ENCODE results near the gene EHBP1L1. TPM values are rescaled to one million over a fixed set of nuclear protein-coding genes. Genes with fewer than 3 reads are reported as not detected.

EHBP1L1 gene
- total RNA-seq, 1 donor from 2014 or later = 26.1 TPM

DNA sequence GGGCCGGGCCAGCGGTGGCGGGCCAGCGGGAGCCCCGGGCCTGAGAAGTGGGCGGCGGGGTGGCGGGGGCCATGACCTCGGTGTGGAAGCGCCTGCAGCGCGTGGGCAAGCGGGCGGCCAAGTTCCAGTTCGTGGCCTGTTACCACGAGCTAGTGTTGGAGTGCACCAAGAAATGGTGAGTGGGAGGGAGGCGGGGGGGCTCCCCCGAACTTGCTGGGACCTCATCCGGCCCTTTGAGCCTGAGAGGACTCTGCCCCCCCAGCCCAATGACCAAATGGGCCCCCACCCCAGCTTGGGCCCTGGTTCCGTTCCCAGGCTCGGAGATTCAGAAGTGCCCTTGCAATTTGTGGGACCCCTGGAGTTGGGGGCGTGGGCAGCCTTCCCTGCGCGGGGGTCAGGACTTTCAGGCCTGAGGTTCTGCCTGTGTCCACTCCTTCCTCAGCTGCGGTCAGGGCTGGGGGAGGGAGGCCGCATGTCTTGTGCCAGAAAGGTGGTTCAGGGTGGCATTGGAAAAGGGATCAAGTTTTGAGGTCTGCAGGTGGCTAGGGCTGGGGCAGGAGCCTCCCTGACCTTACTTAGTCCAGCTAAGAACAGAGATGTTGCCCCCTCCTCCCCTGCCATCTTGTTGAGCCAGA, 496 bp downstream of the EHBP1L1 start:
- DNase-seq (ENCODE audit: low read depth) = no peak
- H3K4me3 ChIP-seq (ENCODE audit: low read depth, low read length) = peak overlapping the region; percentile 61
- TF ChIP-seq, protein P1, sequence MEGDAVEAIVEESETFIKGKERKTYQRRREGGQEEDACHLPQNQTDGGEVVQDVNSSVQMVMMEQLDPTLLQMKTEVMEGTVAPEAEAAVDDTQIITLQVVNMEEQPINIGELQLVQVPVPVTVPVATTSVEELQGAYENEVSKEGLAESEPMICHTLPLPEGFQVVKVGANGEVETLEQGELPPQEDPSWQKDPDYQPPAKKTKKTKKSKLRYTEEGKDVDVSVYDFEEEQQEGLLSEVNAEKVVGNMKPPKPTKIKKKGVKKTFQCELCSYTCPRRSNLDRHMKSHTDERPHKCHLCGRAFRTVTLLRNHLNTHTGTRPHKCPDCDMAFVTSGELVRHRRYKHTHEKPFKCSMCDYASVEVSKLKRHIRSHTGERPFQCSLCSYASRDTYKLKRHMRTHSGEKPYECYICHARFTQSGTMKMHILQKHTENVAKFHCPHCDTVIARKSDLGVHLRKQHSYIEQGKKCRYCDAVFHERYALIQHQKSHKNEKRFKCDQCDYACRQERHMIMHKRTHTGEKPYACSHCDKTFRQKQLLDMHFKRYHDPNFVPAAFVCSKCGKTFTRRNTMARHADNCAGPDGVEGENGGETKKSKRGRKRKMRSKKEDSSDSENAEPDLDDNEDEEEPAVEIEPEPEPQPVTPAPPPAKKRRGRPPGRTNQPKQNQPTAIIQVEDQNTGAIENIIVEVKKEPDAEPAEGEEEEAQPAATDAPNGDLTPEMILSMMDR (conservative IDR thresholded peaks at IDR 0.05; ENCODE audit: low read depth, low read length) = no peak

DNA sequence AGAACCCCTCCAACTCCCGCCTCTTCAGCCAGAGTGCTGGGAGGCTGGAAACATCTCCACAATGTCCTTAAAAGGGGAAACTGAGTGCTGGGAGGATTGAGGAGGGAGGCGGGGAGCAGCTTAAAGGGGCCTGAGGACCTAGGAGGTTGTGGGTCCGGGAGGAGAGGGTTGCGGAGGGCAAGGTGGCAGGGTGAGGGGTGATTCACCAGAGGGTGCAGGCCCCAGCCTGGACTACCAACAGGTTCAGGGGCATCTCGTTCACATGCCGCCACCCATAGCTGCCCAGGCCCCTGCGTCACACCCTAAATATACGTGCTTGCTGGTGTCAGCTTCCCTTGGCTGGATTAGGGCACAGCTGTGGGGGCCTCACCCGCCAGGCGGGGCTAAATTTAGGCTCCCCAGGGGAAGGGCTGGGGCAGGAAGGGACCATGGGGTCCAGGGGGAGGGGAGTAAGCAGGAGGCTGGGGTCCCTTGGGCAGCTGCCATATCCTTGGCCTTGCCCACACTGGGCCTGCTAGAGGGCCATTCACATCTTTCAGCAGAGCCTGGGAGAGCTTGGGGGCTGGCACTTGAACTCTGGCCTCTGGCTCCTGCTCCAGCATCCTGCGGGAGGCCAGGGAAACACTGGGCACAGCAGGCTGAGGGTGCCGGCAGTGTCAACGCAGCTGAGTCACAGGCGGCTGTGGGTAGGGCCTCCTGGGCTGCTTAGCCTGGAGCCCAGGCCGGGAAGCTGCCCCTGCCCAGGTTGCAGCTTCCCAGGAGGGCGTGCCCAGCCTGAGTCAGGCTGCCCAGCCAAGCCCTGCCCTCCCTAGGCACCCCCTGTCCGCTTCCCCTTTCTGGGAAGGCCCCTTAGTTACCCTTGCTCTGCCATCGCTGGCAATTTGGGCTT, 1.3 kb downstream of the EHBP1L1 start:
- peak overlapping the region; percentile 61 for H3K4me3 ChIP-seq (ENCODE audit: low read depth, low read length)
- no peak for DNase-seq (ENCODE audit: low read depth)
- TF ChIP-seq, protein P1 (conservative IDR thresholded peaks at IDR 0.05; ENCODE audit: low read depth, low read length) = no peak

DNA sequence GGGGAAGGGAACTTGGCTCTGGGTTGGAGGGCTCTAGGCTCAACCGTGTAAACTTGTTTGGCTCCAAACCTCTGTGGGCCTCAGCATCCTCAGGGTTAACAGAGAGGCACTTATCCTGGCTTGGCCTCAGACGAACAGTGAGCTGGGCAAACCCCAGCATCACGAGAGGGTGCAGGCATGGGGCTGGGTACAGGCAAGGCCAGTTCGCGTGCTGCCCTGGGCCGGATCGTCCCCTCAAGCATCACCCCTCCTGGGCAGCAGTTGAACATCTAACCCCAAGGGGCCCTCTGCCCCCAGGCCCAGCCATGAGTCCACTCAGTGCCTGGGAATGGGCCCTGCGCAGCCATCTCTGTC, 1.9 kb downstream of the EHBP1L1 start:
- peak overlapping the region; percentile 23 for H3K4me3 ChIP-seq (ENCODE audit: low read depth, low read length)
- TF ChIP-seq, protein P1 (conservative IDR thresholded peaks at IDR 0.05; ENCODE audit: low read depth, low read length) = no peak
- DNase-seq (ENCODE audit: low read depth) = no peak

DNA sequence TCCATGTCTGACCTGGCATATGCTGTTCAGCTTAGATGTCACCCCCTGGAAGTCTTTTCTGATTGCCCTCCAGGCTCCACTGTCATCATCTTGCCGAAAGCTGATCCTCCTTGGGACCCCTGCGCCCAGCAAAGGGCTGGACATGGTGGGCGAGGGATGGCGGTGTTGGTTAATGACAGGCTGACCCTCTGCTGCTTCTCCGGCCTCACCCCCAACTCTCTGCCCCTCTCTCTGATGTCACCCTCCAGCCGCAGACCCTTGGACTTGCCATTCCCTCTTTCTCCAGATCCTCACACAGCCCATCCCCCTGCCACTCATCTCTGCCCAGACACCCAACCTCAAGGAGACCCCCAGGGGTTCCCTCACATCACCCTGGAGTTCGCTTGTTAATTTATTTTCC, 2.3 kb downstream of the EHBP1L1 start:
- TF ChIP-seq, protein P1 (conservative IDR thresholded peaks at IDR 0.05; ENCODE audit: low read depth, low read length) = no peak
- no peak overlapping the region for H3K4me3 ChIP-seq (ENCODE audit: low read depth, low read length)
- DNase-seq (ENCODE audit: low read depth) = no peak

DNA sequence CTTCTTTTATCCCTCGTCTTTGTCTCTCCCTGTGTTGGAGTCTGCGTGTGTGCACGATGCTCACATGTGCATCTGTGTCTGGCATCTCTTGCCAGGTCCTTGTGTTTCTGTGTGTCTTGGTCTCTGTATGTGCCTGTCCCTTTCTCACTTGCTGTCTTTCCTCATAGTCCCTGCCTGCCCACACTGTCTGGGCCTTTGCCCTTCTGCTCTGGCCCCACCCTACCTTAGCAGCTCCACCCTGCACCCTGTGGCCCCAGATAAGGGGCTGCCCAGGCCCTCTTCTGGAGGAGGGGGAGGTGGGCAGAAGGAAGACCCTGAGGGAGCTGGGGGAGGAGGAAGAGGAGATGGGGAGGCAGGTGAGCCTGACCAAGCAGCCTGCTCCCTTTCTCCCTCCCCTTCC, 2.8 kb downstream of the EHBP1L1 start:
- TF ChIP-seq, protein P1 (conservative IDR thresholded peaks at IDR 0.05; ENCODE audit: low read depth, low read length) = no peak
- H3K4me3 ChIP-seq (ENCODE audit: low read depth, low read length) = no peak overlapping the region
- no peak for DNase-seq (ENCODE audit: low read depth)

DNA sequence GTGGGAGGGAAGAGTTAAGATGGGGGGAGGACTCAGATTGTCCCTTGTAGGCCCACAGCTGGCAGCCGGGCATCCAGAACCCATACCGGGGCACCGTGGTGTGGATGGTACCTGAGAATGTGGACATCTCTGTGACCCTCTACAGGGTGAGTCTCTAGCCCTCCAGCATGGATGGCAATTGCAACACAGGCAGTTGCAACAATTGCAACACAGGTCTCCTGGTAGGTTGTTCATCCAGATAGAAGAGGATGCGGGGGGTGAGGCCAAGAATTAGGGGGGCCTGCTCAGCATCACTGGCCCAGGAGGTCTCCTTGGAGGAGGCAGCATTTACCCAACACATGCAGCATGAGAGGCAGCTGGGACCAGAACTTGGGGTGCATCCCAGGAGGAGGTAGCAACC, 3.4 kb downstream of the EHBP1L1 start:
- no peak overlapping the region for H3K4me3 ChIP-seq (ENCODE audit: low read depth, low read length)
- no peak for DNase-seq (ENCODE audit: low read depth)
- TF ChIP-seq, protein P1 (conservative IDR thresholded peaks at IDR 0.05; ENCODE audit: low read depth, low read length) = no peak

All from epithelial cell of proximal tubule (primary cell).